HCT116 (cell line): ENCODE measurements around the gene ADGRB3. TPM values are rescaled to one million over a fixed set of nuclear protein-coding genes. Genes with fewer than 3 reads are reported as not detected.

Source experiments
- ATAC-seq: fragments of 200-7000 bp; cut with Tn5 transposase; 2 replicates; pipeline ENCODE4 v1.9.1; 2020; ENCODE audit warnings: mild to moderate bottlenecking, moderate library complexity
- BruUV-seq: library from RNA; stranded (reverse); fragments of 400-500 nt; replicated peaks from 2 replicates; lab custom pipeline; 2021; lab: Mats Ljungman, UMichigan
- CTCF ChIA-PET: fragments of 300-600 bp; sonication (Branson Sonifier 250); formaldehyde crosslinking; loops from one replicate; lab custom pipeline; 2021; ENCODE audit warnings: antibody characterized with exemption; lab: Charles Lee
- POLR2A ChIA-PET: fragments of 300-600, 350-600 bp; sonication (Branson Sonifier 250); formaldehyde crosslinking; loops from one replicate; lab custom pipeline; 2021; ENCODE audit warnings: antibody characterized with exemption; lab: Charles Lee
- RAD21 ChIA-PET, 2 experiments: fragments of 300-600 bp; sonication (Branson Sonifier 250); formaldehyde crosslinking; loops; one replicate each; lab custom pipeline; 2023; ENCODE audit warnings: low total read pairs in 2 of 2; ENCODE audit not compliant: uncharacterized antibody in 2 of 2, unreplicated experiment in 2 of 2, low non-redundant PET in 1 of 2; lab: Charles Lee
- DNase-seq: peaks from one replicate; pipeline ENCODE4 v3.0.0-alpha.2; 2010; ENCODE audit warnings: low read depth, low spot score
- H2AFZ ChIP-seq: fragments of 200-600 bp; shearing (Covaris generic), sonication (generic); 2 replicates; pipeline ENCODE4 v1.6.1; 2017; ENCODE audit warnings: low read depth, mixed run types, mixed read lengths, antibody characterized with exemption, low read length; ENCODE audit not compliant: poor library complexity, severe bottlenecking
- H3K27ac ChIP-seq: 2 replicates; pipeline ENCODE4 v1.5.1; 2012; ENCODE audit warnings: low read depth, low read length
- H3K27me3 ChIP-seq: fragments of 200-600 bp; sonication (generic); 2 replicates; pipeline ENCODE4 v1.6.1; 2016; ENCODE audit warnings: mixed run types, low read length, mixed read lengths; ENCODE audit not compliant: insufficient read depth
- H3K36me3 ChIP-seq, 2 experiments: fragments of 200-500 bp in 1 of 2; fragments of 200-600 bp in 1 of 2; sonication (Bioruptor generic) in 1 of 2; sonication (generic) in 1 of 2; 2 replicates each; pipeline versions ENCODE4 v1.5.1 to v1.6.1; 2014 to 2016; ENCODE audit warnings: low read length in 2 of 2, inconsistent platforms in 1 of 2, mixed read lengths in 1 of 2, mixed run types in 1 of 2; ENCODE audit not compliant: insufficient read depth in 2 of 2, control insufficient read depth in 1 of 2
- H3K4me1 ChIP-seq, 2 experiments: fragments of 200-600 bp in 1 of 2; sonication (generic) in 1 of 2; 2 replicates each; pipeline versions ENCODE4 v1.5.1 to v1.6.1; 2012 to 2017; ENCODE audit warnings: low read length in 2 of 2, inconsistent platforms in 1 of 2, mild to moderate bottlenecking in 1 of 2, mixed read lengths in 1 of 2, mixed run types in 1 of 2, moderate library complexity in 1 of 2; ENCODE audit not compliant: insufficient read depth in 2 of 2, control insufficient read depth in 1 of 2
- H3K4me2 ChIP-seq: fragments of 200-600 bp; sonication (generic); 2 replicates; pipeline ENCODE4 v1.6.1; 2017; ENCODE audit warnings: mixed run types, low read length, mixed read lengths
- H3K4me3 ChIP-seq, 2 experiments: fragments of 200-600 bp in 1 of 2; sonication (generic) in 1 of 2; replicated peaks in 1 of 2; 2 replicates each; pipeline ENCODE4 v1.5.1; 2011 to 2016; ENCODE audit warnings: low read length in 2 of 2, control low read depth in 1 of 2, low read depth in 1 of 2, mild to moderate bottlenecking in 1 of 2, mixed read lengths in 1 of 2, mixed run types in 1 of 2
- H3K79me2 ChIP-seq: fragments of 200-600 bp; sonication (generic); 2 replicates; pipeline ENCODE4 v1.6.1; 2017; ENCODE audit warnings: mild to moderate bottlenecking, mixed run types, low read length, moderate library complexity, mixed read lengths; ENCODE audit not compliant: insufficient read depth
- H3K9ac ChIP-seq: fragments of 200-600 bp; sonication (generic); 2 replicates; pipeline ENCODE4 v1.6.1; 2016; ENCODE audit warnings: low read length, mixed read lengths
- H3K9me2 ChIP-seq: fragments of 200-600 bp; sonication (generic), shearing (Covaris generic); 2 replicates; pipeline ENCODE4 v1.6.1; 2017; ENCODE audit warnings: mixed run types, mild to moderate bottlenecking, moderate library complexity; ENCODE audit not compliant: insufficient read depth
- H3K9me3 ChIP-seq, 2 experiments: fragments of 200-500 bp in 1 of 2; fragments of 200-600 bp in 1 of 2; sonication (Bioruptor generic) in 1 of 2; sonication (generic) in 1 of 2; 2 replicates each; pipeline ENCODE4 v1.6.1; 2014 to 2017; ENCODE audit warnings: low read length in 2 of 2, mixed read lengths in 2 of 2, inconsistent platforms in 1 of 2, low read depth in 1 of 2, mild to moderate bottlenecking in 1 of 2, mixed run types in 1 of 2, moderate library complexity in 1 of 2; ENCODE audit not compliant: control insufficient read depth in 1 of 2, insufficient read depth in 1 of 2
- H4K20me1 ChIP-seq: fragments of 200-600 bp; sonication (generic), shearing (Covaris generic); 2 replicates; pipeline ENCODE4 v1.6.1; 2017; ENCODE audit warnings: mixed run types, mild to moderate bottlenecking, moderate library complexity; ENCODE audit not compliant: insufficient read depth
- ATF3 ChIP-seq: IDR thresholded peaks from 2 replicates; pipeline ENCODE4 v1.6.1; 2012
- CBX3 ChIP-seq: IDR thresholded peaks from 2 replicates; pipeline ENCODE4 v1.6.1; 2012; ENCODE audit warnings: low read depth
- CEBPB ChIP-seq: IDR thresholded peaks from 2 replicates; pipeline ENCODE4 v1.6.1; 2012; ENCODE audit warnings: low read depth
- CTCF ChIP-seq, 3 experiments: fragments of 200-600 bp in 1 of 3; sonication (generic) in 1 of 3; IDR thresholded peaks in 2 of 3; conservative IDR thresholded peaks in 1 of 3; 2 replicates each; pipeline ENCODE4 v1.5.1; 2012 to 2017; ENCODE audit warnings: low read depth in 2 of 3, low read length in 2 of 3, antibody characterized with exemption in 1 of 3, borderline replicate concordance in 1 of 3, control low read depth in 1 of 3, mild to moderate bottlenecking in 1 of 3, mixed read lengths in 1 of 3, mixed run types in 1 of 3, moderate library complexity in 1 of 3; ENCODE audit not compliant: insufficient read depth in 1 of 3
- EGR1 ChIP-seq: IDR thresholded peaks from 2 replicates; pipeline ENCODE4 v1.6.1; 2012; ENCODE audit warnings: low read depth
- ELF1 ChIP-seq: IDR thresholded peaks from 2 replicates; pipeline ENCODE4 v1.6.1; 2012; ENCODE audit warnings: low read depth, borderline replicate concordance
- EZH2 ChIP-seq: fragments of 200-600 bp; sonication (generic); IDR thresholded peaks from 2 replicates; pipeline ENCODE4 v1.6.1; 2017; ENCODE audit warnings: antibody characterized with exemption, mixed run types
- EZH2phosphoT487 ChIP-seq: fragments of 200-600 bp; IDR thresholded peaks from 2 replicates; pipeline ENCODE4 v1.6.1; 2018; ENCODE audit warnings: antibody characterized with exemption, borderline replicate concordance
- FOSL1 ChIP-seq: IDR thresholded peaks from 2 replicates; pipeline ENCODE4 v1.6.1; 2012; ENCODE audit warnings: low read depth
- JUND ChIP-seq: IDR thresholded peaks from 2 replicates; pipeline ENCODE4 v1.6.1; 2012
- MAX ChIP-seq: IDR thresholded peaks from 2 replicates; pipeline ENCODE4 v1.6.1; 2012
- SP1 ChIP-seq: IDR thresholded peaks from 2 replicates; pipeline ENCODE4 v1.6.1; 2012; ENCODE audit warnings: low read depth
- SRF ChIP-seq: IDR thresholded peaks from 2 replicates; pipeline ENCODE4 v1.6.1; 2012; ENCODE audit warnings: low read depth
- TCF7L2 ChIP-seq: IDR thresholded peaks from 2 replicates; pipeline ENCODE4 v1.7.0; 2011; ENCODE audit warnings: borderline replicate concordance, inconsistent platforms; ENCODE audit not compliant: insufficient read depth, insufficient read length; ENCODE audit errors: extremely low read depth
- YY1 ChIP-seq: IDR thresholded peaks from 2 replicates; pipeline ENCODE4 v1.6.1; 2011; ENCODE audit warnings: low read length, low read depth, moderate library complexity, mild to moderate bottlenecking; ENCODE audit not compliant: insufficient replicate concordance; ENCODE audit errors: extremely low read depth
- ZBTB33 ChIP-seq: IDR thresholded peaks from 2 replicates; pipeline ENCODE4 v1.6.1; 2011; ENCODE audit warnings: mild to moderate bottlenecking, low read length, moderate library complexity; ENCODE audit not compliant: insufficient replicate concordance; ENCODE audit errors: extremely low read depth
- ZFX ChIP-seq: fragments of 450-650 bp; IDR thresholded peaks from 2 replicates; pipeline ENCODE4 v1.6.1; 2017
- intact Hi-C: fragments of 100-400 bp; cut with micrococcal nuclease; formaldehyde crosslinking; loops from 2 replicates; pipeline ENCODE4 v1.10.0; 2022
- total RNA-seq: library from RNA; stranded (reverse); gene quantifications from one replicate; pipeline ENCODE4 v1.2.1, GENCODE V29; 2021; ENCODE audit not compliant: unreplicated experiment
- TF ChIP-seq, protein P1 (sequence below): IDR thresholded peaks from 2 replicates; pipeline ENCODE4 v1.6.1; 2012; ENCODE audit warnings: low read depth

Gene ADGRB3
- total RNA-seq, 1 experiment from 2014 or later: not detected

- RAD21 ChIA-PET: no interaction called here
- no peak overlapping the region for H2AFZ ChIP-seq
- H3K79me2 ChIP-seq: no peaks in the 10 kb centered on the region
- H3K9me2 ChIP-seq: no peaks in the 10 kb centered on the region
- H3K4me1 ChIP-seq: no peaks in the 10 kb centered on the region
- intact Hi-C loops: no loop called here
- H3K9ac ChIP-seq: no peak overlapping the region
- no peak for TF ChIP-seq EGR1
- no peak for TF ChIP-seq SP1
- no peak for TF ChIP-seq CTCF (IDR thresholded peaks at IDR 0.05 in 2 of 3, conservative IDR thresholded peaks at IDR 0.05 in 1 of 3; ENCODE audit: borderline replicate concordance in 1 of 3, insufficient read depth in 1 of 3, low read depth in 2 of 3, low read length in 2 of 3)
- TF ChIP-seq ATF3: no peak
- TF ChIP-seq, protein P1, sequence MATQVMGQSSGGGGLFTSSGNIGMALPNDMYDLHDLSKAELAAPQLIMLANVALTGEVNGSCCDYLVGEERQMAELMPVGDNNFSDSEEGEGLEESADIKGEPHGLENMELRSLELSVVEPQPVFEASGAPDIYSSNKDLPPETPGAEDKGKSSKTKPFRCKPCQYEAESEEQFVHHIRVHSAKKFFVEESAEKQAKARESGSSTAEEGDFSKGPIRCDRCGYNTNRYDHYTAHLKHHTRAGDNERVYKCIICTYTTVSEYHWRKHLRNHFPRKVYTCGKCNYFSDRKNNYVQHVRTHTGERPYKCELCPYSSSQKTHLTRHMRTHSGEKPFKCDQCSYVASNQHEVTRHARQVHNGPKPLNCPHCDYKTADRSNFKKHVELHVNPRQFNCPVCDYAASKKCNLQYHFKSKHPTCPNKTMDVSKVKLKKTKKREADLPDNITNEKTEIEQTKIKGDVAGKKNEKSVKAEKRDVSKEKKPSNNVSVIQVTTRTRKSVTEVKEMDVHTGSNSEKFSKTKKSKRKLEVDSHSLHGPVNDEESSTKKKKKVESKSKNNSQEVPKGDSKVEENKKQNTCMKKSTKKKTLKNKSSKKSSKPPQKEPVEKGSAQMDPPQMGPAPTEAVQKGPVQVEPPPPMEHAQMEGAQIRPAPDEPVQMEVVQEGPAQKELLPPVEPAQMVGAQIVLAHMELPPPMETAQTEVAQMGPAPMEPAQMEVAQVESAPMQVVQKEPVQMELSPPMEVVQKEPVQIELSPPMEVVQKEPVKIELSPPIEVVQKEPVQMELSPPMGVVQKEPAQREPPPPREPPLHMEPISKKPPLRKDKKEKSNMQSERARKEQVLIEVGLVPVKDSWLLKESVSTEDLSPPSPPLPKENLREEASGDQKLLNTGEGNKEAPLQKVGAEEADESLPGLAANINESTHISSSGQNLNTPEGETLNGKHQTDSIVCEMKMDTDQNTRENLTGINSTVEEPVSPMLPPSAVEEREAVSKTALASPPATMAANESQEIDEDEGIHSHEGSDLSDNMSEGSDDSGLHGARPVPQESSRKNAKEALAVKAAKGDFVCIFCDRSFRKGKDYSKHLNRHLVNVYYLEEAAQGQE: no peak
- no peak for TF ChIP-seq SRF
- no peak for TF ChIP-seq ZBTB33
- no peak for TF ChIP-seq ZFX
- no peak for TF ChIP-seq YY1
- TF ChIP-seq FOSL1: no peak
- TF ChIP-seq EZH2: no peak
- TF ChIP-seq CEBPB: no peak
- TF ChIP-seq JUND: no peak
- no peak for TF ChIP-seq MAX
- TF ChIP-seq EZH2phosphoT487: no peak
- no peak for TF ChIP-seq CBX3
- no peak for TF ChIP-seq TCF7L2
- TF ChIP-seq ELF1: no peak
- TF ChIP-seq, all 23 proteins: peak for 0
- ChIA-PET POLR2A (no interaction called here), CTCF (no interaction called here)
- Histone ChIP-seq H3K9me3 (peaks cover 12% of the 10 kb centered on the region in 2 experiments; a peak in 2 of 4 replicates), H3K27ac (no peak overlapping the region), H3K4me3 (no peak overlapping the region), H3K36me3 (no peaks in the 10 kb centered on the region), H4K20me1 (no peaks in the 10 kb centered on the region), H3K4me2 (no peak overlapping the region), H3K27me3 (no peaks in the 10 kb centered on the region)
- DNase-seq (no peak), ATAC-seq (no peak)
- no TSS peak for BruUV-seq
Observed at GRCh38 chr6:68697394-68697793, 62.3 kb downstream of the ADGRB3 start.
